ENCODE results near the gene LRRC8C. TPM values are rescaled to one million over a fixed set of nuclear protein-coding genes. Genes with fewer than 3 reads are reported as not detected.

The LRRC8C gene
- total and polyA plus RNA-seq, 4 donors, result 0.63 to 3.5 (median 1.5) TPM

GRCh38 chr1:89631816-89632656 lies 884 bp upstream of the LRRC8C start:
- no peak for TF ChIP-seq ATF3 (IDR thresholded peaks at IDR 0.05)
- peak; percentile 50 for TF ChIP-seq NR2F2 (IDR thresholded peaks at IDR 0.05)
- Histone ChIP-seq H3K27me3 (ENCODE audit: control insufficient read depth in 4 of 4, insufficient read depth in 4 of 4, low read length in 3 of 4) (peaks cover 0 to 7% (median 0%) of the 10 kb centered on the region in 4 donors), H3K9ac (ENCODE audit: low read depth in 1 of 2, low read length in 2 of 2) (no peak overlapping the region), H3K27ac (ENCODE audit: low read depth in 1 of 2, low read length in 2 of 2) (peak overlapping the region; percentile 25 to 74), H3K36me3 (ENCODE audit: control insufficient read depth in 4 of 4, insufficient read depth in 3 of 4, low read depth in 1 of 4, low read length in 3 of 4) (no peaks in the 10 kb centered on the region), H3K4me3 (ENCODE audit: low read depth in 1 of 3, low read length in 3 of 3) (peak overlapping the region in 1 of 3 donors; percentile 78), H3K4me1 (ENCODE audit: control insufficient read depth in 4 of 4, insufficient read depth in 4 of 4, low read length in 3 of 4) (peaks cover 0 to 21% (median 10%) of the 10 kb centered on the region in 4 donors), H3K9me3 (ENCODE audit: control insufficient read depth in 4 of 4, low read length in 3 of 4) (no peaks in the 10 kb centered on the region)
- WGBS, result 46% methylated on average over 19 of the region's 19 CpGs
- DNase-seq (ENCODE audit: low spot score), result no peak

GRCh38 chr1:89633248-89633799 lies 404 bp downstream of the LRRC8C start:
- Histone ChIP-seq H3K27me3 (ENCODE audit: control insufficient read depth in 4 of 4, insufficient read depth in 4 of 4, low read length in 3 of 4) (peaks cover 0 to 7% (median 0%) of the 10 kb centered on the region in 4 donors), H3K36me3 (ENCODE audit: control insufficient read depth in 4 of 4, insufficient read depth in 3 of 4, low read depth in 1 of 4, low read length in 3 of 4) (no peaks in the 10 kb centered on the region), H3K4me3 (ENCODE audit: low read depth in 1 of 3, low read length in 3 of 3) (peak overlapping the region; percentile 59 to 78 (median 76)), H3K27ac (ENCODE audit: low read depth in 1 of 2, low read length in 2 of 2) (peak overlapping the region; percentile 47 to 79), H3K9ac (ENCODE audit: low read depth in 1 of 2, low read length in 2 of 2) (peak overlapping the region; percentile 49 to 64), H3K9me3 (ENCODE audit: control insufficient read depth in 4 of 4, low read length in 3 of 4) (no peaks in the 10 kb centered on the region), H3K4me1 (ENCODE audit: control insufficient read depth in 4 of 4, insufficient read depth in 4 of 4, low read length in 3 of 4) (peaks cover 0 to 21% (median 10%) of the 10 kb centered on the region in 4 donors)
- WGBS, result 1% methylated on average over 57 of the region's 57 CpGs
- no peak for TF ChIP-seq HNF4G (IDR thresholded peaks at IDR 0.05)
- no peak for TF ChIP-seq FOXA1 (IDR thresholded peaks at IDR 0.05)
- no peak for TF ChIP-seq NR2F2 (IDR thresholded peaks at IDR 0.05)
- TF ChIP-seq MAX (IDR thresholded peaks at IDR 0.05), result no peak
- TF ChIP-seq EGR1 (IDR thresholded peaks at IDR 0.05; ENCODE audit: low read depth in 2 of 2), result no peak
- no peak for TF ChIP-seq SP1 (IDR thresholded peaks at IDR 0.05)
- TF ChIP-seq TAF1 (conservative IDR thresholded peaks at IDR 0.05), result no peak
- TF ChIP-seq JUND (IDR thresholded peaks at IDR 0.05), result no peak
- no peak for TF ChIP-seq ZBTB33 (IDR thresholded peaks at IDR 0.05)
- TF ChIP-seq RAD21 (IDR thresholded peaks at IDR 0.05), result no peak
- no peak for TF ChIP-seq RXRA (IDR thresholded peaks at IDR 0.05)
- no peak for TF ChIP-seq ATF3 (IDR thresholded peaks at IDR 0.05)
- no peak for TF ChIP-seq HNF4A (conservative IDR thresholded peaks at IDR 0.05)
- no peak for TF ChIP-seq GABPA (IDR thresholded peaks at IDR 0.05 in 1 of 2, conservative IDR thresholded peaks at IDR 0.05 in 1 of 2)
- TF ChIP-seq CTCF (IDR thresholded peaks at IDR 0.05; ENCODE audit: low read depth, low read length, missing input control), result no peak
- no peak for TF ChIP-seq FOXA2 (IDR thresholded peaks at IDR 0.05)
- no peak for TF ChIP-seq REST (IDR thresholded peaks at IDR 0.05)
- TF ChIP-seq YY1 (IDR thresholded peaks at IDR 0.05), result no peak
- DNase-seq (ENCODE audit: low spot score), result peak; percentile 49

All from liver (tissue), 9 donors.